UCSD-AML1 (cell line): ENCODE results near the gene FDX2.
"Not testable (repeated sequence)": the region's sequence is repeated elsewhere in the genome, so short reads cannot be mapped to it uniquely, and the experiment has no call there.

Experiments
- DNase-seq: peaks from one replicate; lab custom pipeline; 2025; ENCODE audit not compliant: unreplicated experiment; lab: John Stamatoyannopoulos, UW

FDX2 gene

GRCh38 chr19:10315335-10316214 lies at the start of gene FDX2:
Gene FDX2, minus strand, starts transcription at chr19:10316015. Its CDS starts 19 bp downstream, at chr19:10315996.
- peak; percentile 83 for DNase-seq

- no peak for DNase-seq
Measured at GRCh38 chr19:10365518-10365917, 49.7 kb upstream of the FDX2 start.

DNA sequence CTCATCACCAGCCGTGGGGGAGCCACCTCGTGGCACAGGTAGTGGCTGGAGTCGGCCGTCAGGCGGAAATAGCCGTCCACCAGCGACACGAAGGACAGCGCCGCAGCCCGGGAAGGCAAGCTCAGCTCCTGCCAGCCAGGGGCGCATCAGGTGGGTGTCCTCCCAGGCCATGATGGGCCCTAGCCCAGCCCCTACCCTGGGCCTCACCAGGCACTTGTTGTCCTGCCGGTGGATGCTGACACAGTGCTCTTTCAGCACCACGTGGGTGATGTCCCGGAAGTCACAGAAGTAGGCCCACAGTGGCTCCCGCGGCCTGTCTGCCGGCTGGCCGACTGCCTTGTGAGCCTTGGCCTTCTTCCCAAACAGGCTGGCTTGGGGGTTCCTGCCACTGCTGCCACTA lies 48.8 kb upstream of the FDX2 start:
- no peak for DNase-seq

- DNase-seq, result no peak
Measured at GRCh38 chr19:10363789-10364281, 48.0 kb upstream of the FDX2 start.

DNA sequence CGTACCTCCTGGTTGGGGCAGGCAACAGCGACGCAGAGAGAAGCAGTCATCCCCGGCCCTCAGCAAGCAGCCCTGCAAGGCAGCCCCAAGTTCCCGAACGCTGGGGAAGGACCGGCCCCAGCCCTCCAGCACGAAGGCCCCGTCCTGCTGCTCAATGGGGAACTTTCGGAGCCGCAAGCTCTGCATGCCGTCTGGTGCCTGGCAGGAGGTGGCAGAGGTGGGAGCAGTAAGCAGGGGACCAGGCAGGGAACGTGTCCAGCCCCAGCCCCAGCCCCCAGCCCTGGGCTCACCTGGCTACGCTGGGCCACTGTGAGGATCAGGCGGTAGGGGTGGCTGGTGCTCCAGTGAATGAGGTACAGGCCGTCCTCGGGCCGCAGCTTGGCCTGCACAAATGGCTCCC lies 46.4 kb upstream of the FDX2 start:
- DNase-seq, result no peak

DNA sequence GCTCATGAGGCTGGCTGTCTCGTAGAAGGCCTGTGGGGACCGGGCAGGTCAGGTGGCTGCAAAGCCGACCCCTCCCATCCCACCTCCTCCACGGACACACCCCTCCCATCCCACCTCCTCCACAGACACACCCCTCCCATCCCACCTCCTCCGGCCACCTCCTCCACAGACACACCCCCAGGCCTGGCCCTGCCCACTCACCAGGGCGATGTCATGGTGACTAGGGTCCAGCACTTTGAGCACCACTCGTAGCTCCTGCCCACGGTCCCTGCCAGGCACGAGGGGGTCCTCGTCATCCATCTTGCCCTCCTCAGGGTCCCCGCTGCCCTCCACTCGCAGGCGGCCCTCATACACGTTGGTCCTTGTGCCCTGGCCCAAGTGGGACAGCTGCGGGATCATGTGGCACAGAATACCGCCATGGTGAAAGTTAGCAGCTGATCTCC lies 45.8 kb upstream of the FDX2 start:
- no peak for DNase-seq

DNA sequence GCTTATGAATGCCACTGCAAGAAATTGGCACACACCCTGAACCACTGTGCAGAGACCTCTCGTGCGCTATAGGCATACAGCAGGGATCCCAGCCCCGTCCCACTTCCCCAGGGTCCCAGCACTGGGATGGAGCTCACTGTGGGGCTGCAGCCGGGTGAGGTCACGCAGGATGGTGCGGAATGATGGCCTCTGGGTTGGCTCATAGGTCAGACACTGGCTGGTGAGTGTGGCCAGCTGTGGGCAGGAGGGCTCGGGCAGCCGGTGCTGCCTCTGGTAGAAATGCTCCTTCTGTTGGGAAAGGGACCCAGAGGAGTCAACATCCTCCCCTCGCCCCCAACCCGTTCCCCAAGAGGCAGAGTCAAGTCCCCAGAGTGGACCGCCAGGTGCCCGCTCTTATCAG lies 40.6 kb upstream of the FDX2 start:
- no peak for DNase-seq

DNA sequence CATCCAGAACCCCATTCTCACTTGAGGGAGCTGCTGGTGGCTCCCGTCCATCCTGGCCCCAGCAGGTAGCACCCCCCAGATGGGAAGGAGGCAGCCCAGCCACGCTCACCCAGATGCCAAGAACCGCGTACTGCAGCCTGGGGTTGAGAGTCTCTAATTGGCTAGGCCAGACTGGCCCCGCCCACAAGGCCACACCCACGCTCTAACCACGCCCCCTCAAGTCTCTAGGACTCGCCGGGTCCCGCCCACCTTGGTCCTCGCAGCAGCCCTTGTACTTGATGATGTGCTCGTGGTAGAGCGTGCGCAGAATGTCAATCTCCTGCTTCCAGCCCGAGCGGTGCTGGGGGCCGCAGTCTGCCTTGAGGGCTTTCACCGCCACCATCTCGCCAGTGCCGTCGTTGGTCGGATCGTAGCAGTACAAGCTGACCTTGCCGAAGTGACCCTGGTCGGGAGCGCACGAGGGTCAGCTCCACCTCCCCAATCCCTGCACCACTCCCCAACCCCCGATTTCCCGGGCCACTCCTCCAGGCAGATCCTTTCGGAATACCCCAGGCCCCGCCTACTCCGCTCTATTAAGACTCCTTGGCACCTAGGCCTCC lies 38.1 kb upstream of the FDX2 start:
- DNase-seq, result no peak

DNA sequence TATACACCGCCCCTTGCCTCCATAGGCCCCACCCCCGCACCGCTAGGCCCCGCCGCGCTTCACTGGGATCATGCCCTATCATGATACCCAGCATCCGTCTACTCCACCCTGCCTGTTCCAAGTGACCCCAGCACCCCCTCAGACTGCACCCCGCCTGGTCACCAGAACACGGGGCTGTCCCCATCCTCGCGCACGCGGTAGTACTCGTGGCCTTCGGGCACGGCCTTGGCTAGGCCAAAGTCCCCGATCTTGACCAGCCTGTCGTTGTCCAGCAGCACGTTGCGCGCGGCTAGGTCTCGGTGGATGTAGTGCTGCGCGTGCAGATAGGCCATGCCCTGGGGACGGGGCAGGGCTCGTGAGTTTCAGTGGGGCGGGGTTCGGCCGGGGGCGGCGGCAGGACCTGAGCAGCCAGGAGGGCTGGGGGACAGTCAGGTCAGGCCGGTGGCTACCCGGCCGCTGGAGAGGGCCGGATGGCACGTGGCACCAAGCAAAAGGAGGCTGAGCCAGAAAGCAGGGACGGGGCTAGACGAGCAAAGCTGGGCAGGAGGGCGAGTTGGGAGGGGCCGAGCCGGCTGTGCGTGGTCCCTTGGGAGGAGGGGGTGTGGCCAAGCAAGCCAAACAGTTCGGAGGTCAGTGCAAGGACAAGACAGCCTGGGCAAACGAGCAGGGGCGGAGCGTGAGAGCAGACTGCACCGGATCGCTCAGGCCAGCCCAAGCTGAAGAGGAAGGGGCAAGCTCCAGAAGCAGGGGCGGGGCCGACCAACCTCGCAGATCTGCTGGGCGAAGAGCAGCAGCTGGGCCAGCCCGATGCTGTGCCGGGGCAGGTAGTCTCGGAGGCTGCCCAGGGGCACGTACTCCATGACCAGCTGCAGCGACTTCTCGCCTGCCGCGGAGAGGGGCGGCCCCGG lies 37.2 kb upstream of the FDX2 start:
- no peak for DNase-seq

DNA sequence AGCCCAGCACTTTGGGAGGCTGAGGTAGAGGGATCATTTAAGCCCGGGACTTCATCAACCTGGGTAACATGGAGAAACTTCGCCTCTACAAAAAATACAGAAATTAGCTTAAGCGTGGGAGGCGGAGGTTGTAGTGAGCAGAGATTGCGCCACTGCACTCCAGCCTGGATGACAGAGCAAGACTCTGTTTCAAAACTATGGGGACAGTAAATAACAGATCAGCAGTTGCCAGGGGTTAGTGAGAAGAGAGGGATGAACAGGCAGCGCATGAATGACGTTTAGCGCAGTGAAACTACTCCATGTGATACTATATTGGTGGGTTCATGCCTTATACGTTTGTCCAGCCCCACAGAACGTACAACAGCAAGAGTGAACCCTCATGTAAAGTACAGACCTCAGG lies 30.7 kb upstream of the FDX2 start:
- no peak for DNase-seq

DNA sequence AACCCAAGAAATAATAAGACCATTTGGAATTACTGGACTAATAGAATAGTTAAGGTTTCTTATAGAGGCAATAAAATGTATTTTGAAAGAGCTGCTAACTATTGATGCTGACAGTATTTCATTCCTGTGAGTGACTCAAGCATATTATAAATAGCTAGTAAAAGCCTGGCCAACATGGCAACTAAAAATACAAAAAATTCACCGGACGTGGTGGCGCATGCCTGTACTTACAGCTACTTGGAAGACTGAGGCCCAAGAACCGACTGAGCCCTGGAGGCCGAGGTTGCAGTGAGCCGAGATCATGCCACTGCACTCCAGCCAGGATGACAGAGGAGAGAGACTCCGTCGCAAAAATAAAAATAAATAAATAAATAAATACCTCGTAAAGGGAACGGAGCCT lies 29.0 kb upstream of the FDX2 start:
- DNase-seq, result no peak

DNA sequence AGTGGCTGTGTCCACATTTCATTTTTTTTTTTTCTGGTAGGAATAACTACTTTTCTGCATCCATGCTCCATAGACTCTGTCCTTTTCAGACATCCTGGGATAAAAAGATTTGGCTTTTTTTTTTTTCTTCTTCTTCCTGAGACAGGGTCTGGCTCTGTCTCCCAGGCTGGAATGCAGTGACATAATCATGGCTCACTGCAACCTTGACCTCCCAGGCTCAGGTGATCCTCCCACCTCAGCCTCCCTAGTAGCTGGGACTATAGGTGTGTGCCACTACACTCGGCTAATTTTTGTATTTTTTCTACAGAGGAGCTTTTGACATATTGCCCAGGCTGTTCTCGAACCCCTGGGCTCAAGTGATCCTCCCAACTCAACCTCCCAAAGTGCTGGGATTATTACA lies 27.7 kb upstream of the FDX2 start:
- no peak for DNase-seq

DNA sequence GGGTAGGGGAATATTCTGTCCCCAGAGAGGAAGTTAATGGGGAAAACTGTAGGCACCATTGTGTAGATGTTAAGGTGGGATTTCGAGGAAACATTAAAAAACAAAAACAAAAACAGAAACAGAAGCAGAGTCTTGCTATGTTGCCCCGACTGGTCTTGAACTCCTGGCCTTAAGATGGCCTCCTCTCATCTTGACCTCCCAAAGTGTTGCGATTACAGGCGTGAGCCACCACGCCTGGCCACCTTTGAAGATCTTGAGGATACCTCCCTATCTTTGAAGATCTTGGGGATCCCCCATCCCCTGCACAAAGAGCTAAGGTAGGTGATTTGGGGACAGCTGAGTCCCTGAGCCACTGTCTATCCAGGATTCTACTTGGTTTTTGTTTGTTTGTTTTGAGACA lies 24.2 kb upstream of the FDX2 start:
- no peak for DNase-seq

DNA sequence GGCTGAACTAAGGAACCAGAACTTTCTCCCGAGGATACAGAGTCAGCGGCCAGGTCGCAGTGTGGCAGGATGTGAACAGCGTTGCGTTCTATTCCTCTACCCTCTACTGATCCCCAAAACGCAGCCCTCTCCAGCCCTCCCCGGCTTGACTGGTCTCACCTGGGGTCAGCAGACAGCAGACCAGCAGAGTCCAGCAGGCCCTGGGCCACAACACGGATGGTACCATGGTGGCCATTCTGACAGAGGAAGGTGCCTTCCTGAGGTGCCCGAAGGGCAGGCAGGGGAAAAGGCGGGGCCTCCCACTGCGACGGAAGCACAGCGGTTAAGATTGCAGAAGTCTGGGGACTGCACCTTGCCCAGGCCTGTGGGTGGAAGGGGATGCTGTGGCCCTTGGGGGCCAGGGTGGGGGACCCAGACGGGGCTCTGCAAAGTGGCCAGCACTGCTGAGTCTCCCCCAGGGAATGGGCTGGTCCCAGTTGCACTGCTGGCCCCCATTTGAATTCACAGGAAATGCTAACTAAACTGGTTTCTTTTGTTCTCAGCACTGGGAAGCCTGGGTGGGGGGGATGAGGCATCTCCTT lies 23.7 kb upstream of the FDX2 start, which contains the start of gene ICAM3:
Gene ICAM3 (minus strand): TSS at position 245 of the 581 bp plus-strand sequence. CDS start 10 bp downstream, at position 235.
- peak; percentile 75 for DNase-seq

DNA sequence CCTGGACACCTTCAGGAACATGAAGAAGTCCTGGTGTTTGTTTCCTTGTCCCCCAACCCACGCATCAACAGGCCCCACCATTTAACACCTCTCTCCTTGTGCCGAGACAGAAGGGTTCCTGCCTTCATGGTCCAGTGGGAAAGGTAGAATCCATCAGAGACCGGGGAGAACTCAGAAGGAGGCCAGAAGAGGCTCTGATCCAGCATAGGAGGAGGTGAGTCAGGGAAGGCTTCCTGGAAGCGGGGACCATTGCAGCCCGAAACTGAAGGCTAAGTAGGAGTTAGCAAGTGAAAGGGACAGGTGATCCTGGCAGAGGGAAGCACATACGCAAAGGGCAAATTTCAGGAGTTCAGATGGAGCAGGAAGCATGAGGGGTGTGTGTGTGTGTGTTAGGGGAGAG lies 23.1 kb upstream of the FDX2 start:
- no peak for DNase-seq

DNA sequence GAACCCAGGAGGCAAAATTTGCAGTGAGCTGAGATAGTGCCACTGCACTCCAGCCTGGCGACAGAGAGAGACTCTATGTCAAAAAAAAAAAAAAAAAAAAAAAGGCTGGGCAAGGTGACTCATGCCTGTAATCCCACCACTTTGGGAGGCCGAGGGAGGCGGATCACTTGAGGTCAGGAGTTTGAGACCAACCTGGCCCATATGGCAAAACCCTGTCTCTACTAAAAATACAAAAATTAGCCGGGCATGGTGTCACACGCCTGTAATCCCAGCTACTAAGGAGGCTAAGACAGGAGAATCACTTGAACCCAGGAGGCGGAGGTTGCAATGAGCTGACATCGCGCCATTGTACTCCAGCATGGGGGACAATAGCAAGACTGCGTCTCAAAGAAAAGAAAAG lies 20.9 kb upstream of the FDX2 start:
- DNase-seq, result not testable (repeated sequence)

- DNase-seq, result no peak
Measured at GRCh38 chr19:10335352-10335985, 19.7 kb upstream of the FDX2 start.

DNA sequence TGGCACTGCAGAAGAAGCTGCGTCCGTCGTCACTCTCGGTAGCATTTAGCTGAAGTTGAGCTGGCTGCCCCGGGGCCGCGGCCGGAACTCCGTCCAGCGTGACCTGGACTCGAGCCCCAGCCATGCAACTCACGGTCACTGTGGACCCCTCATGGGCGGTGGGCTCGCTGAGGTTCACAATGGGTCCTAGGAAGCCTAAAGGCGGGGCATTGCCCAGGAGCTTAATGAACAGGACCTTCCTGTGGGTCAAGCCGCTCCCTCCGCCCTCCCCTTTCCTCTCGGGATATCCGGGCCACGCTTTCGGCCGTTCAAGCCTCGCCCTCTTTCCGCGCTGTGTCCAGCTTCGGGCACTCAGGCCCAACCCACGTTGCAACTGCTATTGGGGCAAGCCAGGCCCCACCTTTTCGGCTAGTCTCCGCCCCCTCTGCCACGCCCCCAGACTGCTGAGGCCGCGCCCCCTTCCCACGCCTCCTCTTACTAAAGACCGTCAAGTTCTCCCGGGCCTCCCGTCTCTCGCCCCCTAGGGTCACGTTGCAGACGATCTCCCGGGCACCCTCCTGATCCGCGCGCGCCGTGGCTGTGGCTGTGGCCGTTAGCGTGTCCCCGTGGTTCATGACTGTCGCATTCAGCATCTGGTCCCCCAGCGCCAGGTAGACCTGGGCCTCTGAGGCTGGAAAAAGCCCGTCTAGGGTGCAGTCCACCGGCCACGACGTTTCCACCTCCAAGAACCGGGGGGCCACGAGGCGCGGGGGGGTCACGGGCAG lies 19.0 kb upstream of the FDX2 start:
- peak; percentile 15 for DNase-seq

GRCh38 chr19:10333758-10334587 lies 18.2 kb upstream of the FDX2 start:
- no peak for DNase-seq
